NCI-H460 (cell line): Measurements from ENCODE around the gene COMMD10. TPM values are rescaled to one million over a fixed set of nuclear protein-coding genes. Genes with fewer than 3 reads are reported as not detected.

Experiments used
- DNase-seq: peaks from one replicate; pipeline ENCODE4 v3.0.0-alpha.2; 2016; ENCODE audit warnings: low read depth; ENCODE audit errors: extremely low read depth
- small RNA-seq, 2 experiments: library from RNA; depleted of rRNA; stranded (forward); fragments of <200 nt; gene quantifications; one replicate each; pipeline ENCODE3, GENCODE V24; 2014
- total RNA-seq: library from RNA; depleted of rRNA; stranded (reverse); fragments of >200 nt; shearing (Covaris generic); gene quantifications from 2 replicates; pipeline ENCODE4 v1.2.3, GENCODE V29; 2014; rRNA removed

Gene COMMD10
- total RNA-seq, 1 experiment from 2014 or later: 73.3 TPM

DNA sequence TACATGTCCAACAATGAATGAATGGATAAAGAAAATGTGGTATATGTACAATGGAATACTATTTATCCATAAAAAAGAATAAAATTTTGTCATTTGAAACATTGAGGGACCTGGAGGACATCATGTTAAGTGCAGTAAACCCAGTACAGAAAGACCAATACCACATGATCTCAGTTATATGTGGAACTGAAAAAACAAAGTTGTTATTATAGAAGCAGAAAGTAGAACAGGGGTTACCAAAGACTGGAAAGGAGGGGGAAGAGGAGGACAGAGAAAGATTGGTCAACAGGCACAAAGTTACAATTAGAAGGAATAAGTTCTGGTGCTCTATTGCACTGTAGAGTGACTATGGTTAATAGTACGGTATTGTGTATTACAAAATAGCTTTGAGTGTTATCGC is 256.0 kb downstream of the COMMD10 start:
- DNase-seq: no peak

Small RNAs within 50 kb of the gene (small RNA-seq; reads per million reads assigned to genes)
- gene HMGN2P27 (0 reads per million in 2 experiments), gene RNU6-644P (0 reads per million in 2 experiments)

Other genes starting within 250 kb of the COMMD10 start
- gene ATG12, start 243.5 kb upstream of the COMMD10 start, total RNA-seq: 59.8 and 82.9 TPM in 2 replicates
- 73.3 and 90.9 TPM in 2 replicates for gene AP3S1, start 243.1 kb upstream of the COMMD10 start, total RNA-seq
- 0.64 TPM in 1 of 2 replicates, not detected in the other for gene LVRN, start 122.5 kb upstream of the COMMD10 start, total RNA-seq
- gene ARL14EPL, start 52.6 kb upstream of the COMMD10 start, total RNA-seq: not detected in 2 replicates